ENCODE results near the gene KIF25. TPM values are rescaled to one million over a fixed set of nuclear protein-coding genes. Genes with fewer than 3 reads are reported as not detected.
"Not testable (repeated sequence)": the region's sequence is repeated elsewhere in the genome, so short reads cannot be mapped to it uniquely, and the experiment has no call there.

KIF25 gene
- total RNA-seq, 1 experiment from 2014 or later = 0.39 TPM

DNA sequence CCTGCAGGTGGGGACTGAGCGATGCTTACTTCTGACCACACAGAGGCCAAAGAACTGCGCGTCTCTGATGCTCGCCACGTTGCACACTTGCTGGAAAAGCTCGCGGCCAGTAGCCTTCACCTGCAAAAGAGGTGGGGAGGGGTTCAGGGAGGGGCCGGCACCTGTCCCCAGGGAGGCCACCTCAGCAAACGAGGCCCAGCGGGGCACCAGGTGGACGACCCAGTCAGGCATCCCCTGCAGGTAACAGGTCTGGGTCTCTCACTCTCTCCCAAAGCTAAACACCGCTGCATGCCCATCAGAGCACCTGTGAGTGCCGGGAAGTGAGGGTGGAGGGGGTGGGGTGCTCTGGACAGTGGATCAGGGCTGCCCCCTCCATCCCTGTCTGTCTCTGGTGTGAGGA, 77.7 kb downstream of the KIF25 start:
- H3K36me3 ChIP-seq (ENCODE audit: insufficient read depth, low read length, poor library complexity, severe bottlenecking) = no peaks in the 10 kb centered on the region
- H3K4me1 ChIP-seq (ENCODE audit: insufficient read depth, low read length, poor library complexity, severe bottlenecking) = no peaks in the 10 kb centered on the region
- TF ChIP-seq, protein P1, sequence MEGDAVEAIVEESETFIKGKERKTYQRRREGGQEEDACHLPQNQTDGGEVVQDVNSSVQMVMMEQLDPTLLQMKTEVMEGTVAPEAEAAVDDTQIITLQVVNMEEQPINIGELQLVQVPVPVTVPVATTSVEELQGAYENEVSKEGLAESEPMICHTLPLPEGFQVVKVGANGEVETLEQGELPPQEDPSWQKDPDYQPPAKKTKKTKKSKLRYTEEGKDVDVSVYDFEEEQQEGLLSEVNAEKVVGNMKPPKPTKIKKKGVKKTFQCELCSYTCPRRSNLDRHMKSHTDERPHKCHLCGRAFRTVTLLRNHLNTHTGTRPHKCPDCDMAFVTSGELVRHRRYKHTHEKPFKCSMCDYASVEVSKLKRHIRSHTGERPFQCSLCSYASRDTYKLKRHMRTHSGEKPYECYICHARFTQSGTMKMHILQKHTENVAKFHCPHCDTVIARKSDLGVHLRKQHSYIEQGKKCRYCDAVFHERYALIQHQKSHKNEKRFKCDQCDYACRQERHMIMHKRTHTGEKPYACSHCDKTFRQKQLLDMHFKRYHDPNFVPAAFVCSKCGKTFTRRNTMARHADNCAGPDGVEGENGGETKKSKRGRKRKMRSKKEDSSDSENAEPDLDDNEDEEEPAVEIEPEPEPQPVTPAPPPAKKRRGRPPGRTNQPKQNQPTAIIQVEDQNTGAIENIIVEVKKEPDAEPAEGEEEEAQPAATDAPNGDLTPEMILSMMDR (conservative IDR thresholded peaks at IDR 0.05; ENCODE audit: low read depth, low read length) = no peak
- POLR2A ChIA-PET (ENCODE audit: low non-redundant PET) = no interaction called here
- CTCF ChIA-PET = no interaction called here
- DNase-seq (ENCODE audit: low spot score) = no peak
- intact Hi-C loops (cut with micrococcal nuclease; ENCODE audit: unreplicated experiment) = no loop called here
- H3K27me3 ChIP-seq (replicated peaks; ENCODE audit: insufficient read depth, low read depth, low read length, poor library complexity) = no peaks in the 10 kb centered on the region
- H3K27ac ChIP-seq (ENCODE audit: low read depth, low read length, poor library complexity, severe bottlenecking) = no peak overlapping the region
- H3K9me3 ChIP-seq (ENCODE audit: low read depth, low read length, poor library complexity, severe bottlenecking) = no peaks in the 10 kb centered on the region
- H3K4me3 ChIP-seq (ENCODE audit: low read depth, low read length, poor library complexity, severe bottlenecking) = no peak overlapping the region
- no TSS peak for BruUV-seq (replicated peaks)

DNA sequence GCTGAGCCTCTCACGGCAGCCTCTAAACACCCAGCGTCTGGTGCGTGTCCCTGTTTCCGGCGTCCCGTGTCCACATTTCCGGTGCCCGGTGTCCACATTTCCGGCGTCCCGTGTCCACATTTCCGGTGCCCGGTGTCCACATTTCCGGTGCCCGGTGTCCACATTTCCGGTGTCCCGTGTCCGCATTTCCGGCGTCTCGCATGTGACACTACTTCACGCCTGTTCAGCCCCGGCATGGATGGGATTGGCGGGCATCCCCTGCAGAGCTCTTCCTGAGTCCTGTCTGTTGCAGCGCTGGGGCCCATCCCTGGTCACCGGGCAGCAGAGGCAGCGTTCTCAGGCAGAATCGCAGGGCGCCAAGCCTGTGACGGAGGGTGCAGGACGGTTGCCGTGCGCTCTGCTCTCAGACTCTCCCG, 78.3 kb downstream of the KIF25 start:
- no peaks in the 10 kb centered on the region for H3K4me1 ChIP-seq (ENCODE audit: insufficient read depth, low read length, poor library complexity, severe bottlenecking)
- no peak for DNase-seq (ENCODE audit: low spot score)
- H3K36me3 ChIP-seq (ENCODE audit: insufficient read depth, low read length, poor library complexity, severe bottlenecking) = no peaks in the 10 kb centered on the region
- no peaks in the 10 kb centered on the region for H3K9me3 ChIP-seq (ENCODE audit: low read depth, low read length, poor library complexity, severe bottlenecking)
- ChIA-PET POLR2A (ENCODE audit: low non-redundant PET) (no interaction called here), CTCF (no interaction called here)
- no peak for TF ChIP-seq EZH2 (IDR thresholded peaks at IDR 0.05; ENCODE audit: borderline replicate concordance, low read depth, low read length, poor library complexity, severe bottlenecking)
- TF ChIP-seq, protein P1 (conservative IDR thresholded peaks at IDR 0.05; ENCODE audit: low read depth, low read length) = no peak
- no peak overlapping the region for H3K4me3 ChIP-seq (ENCODE audit: low read depth, low read length, poor library complexity, severe bottlenecking)
- intact Hi-C loops (cut with micrococcal nuclease; ENCODE audit: unreplicated experiment) = no loop called here
- no peaks in the 10 kb centered on the region for H3K27me3 ChIP-seq (replicated peaks; ENCODE audit: insufficient read depth, low read depth, low read length, poor library complexity)
- no TSS peak for BruUV-seq (replicated peaks)
- H3K27ac ChIP-seq (ENCODE audit: low read depth, low read length, poor library complexity, severe bottlenecking) = no peak overlapping the region

DNA sequence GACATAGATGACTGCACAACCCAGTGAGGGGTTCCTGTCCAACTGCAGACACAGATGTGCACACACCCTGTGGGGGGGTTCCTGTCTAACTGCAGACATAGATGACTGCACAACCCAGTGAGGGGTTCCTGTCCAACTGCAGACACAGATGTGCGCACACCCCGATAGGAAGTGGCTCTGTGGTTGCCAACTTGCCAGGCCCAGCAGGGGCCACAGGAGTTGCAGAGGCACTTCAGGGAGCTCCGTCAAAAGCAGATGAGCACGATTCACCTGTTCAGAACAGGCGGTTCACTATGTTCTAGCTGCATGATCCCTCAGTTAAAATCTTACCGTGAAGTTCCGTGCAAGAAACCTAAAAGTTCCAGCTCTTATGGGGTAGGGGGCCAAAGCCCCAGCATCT, 79.9 kb downstream of the KIF25 start:
- H3K4me1 ChIP-seq (ENCODE audit: insufficient read depth, low read length, poor library complexity, severe bottlenecking); DNase-seq (ENCODE audit: low spot score); intact Hi-C loops (cut with micrococcal nuclease; ENCODE audit: unreplicated experiment); H3K36me3 ChIP-seq (ENCODE audit: insufficient read depth, low read length, poor library complexity, severe bottlenecking); H3K9me3 ChIP-seq (ENCODE audit: low read depth, low read length, poor library complexity, severe bottlenecking); H3K4me3 ChIP-seq (ENCODE audit: low read depth, low read length, poor library complexity, severe bottlenecking); POLR2A ChIA-PET (ENCODE audit: low non-redundant PET); H3K27me3 ChIP-seq (replicated peaks; ENCODE audit: insufficient read depth, low read depth, low read length, poor library complexity); CTCF ChIA-PET; BruUV-seq (replicated peaks); H3K27ac ChIP-seq (ENCODE audit: low read depth, low read length, poor library complexity, severe bottlenecking): not testable (repeated sequence)

DNA sequence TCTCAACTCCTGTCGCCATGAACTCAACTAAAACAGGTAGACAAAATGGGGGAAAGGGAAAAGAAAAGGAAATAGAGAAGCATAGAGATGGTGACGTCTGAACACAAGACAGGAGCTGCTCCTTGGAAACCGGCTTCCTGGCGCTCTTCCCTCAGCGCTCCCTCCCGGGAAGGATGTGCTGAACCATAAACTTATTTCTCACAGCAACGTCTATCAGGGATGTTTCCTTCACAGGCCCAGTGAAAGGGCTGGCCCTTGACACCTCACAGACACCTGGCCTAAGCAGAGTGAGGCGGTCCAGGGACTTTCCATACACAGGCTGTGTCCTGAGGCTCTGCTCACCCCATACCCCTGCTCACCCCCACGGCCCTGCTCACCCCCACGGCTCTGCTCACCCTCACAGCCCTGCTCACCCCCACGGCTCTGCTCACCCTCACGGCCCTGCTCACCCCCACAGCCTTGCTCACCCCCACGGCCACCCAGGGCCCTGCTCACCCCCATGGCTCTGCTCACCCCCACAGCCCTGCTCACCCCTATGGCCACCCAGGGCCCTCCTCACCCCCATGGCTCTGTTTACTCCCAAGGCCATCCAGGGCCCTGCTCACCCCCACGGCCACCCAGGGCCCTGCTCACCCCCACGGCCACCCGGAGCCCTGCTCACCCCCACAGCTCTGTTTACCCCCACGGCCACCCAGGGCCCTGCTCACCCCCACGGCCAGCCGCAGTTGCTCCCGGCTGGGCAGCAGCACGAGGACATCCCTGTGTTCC, 80.9 kb downstream of the KIF25 start:
- H3K9me3 ChIP-seq (ENCODE audit: low read depth, low read length, poor library complexity, severe bottlenecking) = no peaks in the 10 kb centered on the region
- TF ChIP-seq, protein P1 (conservative IDR thresholded peaks at IDR 0.05; ENCODE audit: low read depth, low read length) = no peak
- TF ChIP-seq EZH2 (IDR thresholded peaks at IDR 0.05; ENCODE audit: borderline replicate concordance, low read depth, low read length, poor library complexity, severe bottlenecking) = no peak
- intact Hi-C loops (cut with micrococcal nuclease; ENCODE audit: unreplicated experiment) = no loop called here
- CTCF ChIA-PET = no interaction called here
- no peak overlapping the region for H3K27ac ChIP-seq (ENCODE audit: low read depth, low read length, poor library complexity, severe bottlenecking)
- no peak overlapping the region for H3K4me3 ChIP-seq (ENCODE audit: low read depth, low read length, poor library complexity, severe bottlenecking)
- BruUV-seq (replicated peaks) = no TSS peak
- POLR2A ChIA-PET (ENCODE audit: low non-redundant PET) = no interaction called here
- no peaks in the 10 kb centered on the region for H3K4me1 ChIP-seq (ENCODE audit: insufficient read depth, low read length, poor library complexity, severe bottlenecking)
- no peaks in the 10 kb centered on the region for H3K27me3 ChIP-seq (replicated peaks; ENCODE audit: insufficient read depth, low read depth, low read length, poor library complexity)
- H3K36me3 ChIP-seq (ENCODE audit: insufficient read depth, low read length, poor library complexity, severe bottlenecking) = no peaks in the 10 kb centered on the region
- DNase-seq (ENCODE audit: low spot score) = no peak
